Cardiac muscle cell (in vitro differentiated cells and primary cell): ENCODE data around the gene CUTC. TPM values are rescaled to one million over a fixed set of nuclear protein-coding genes. Genes with fewer than 3 reads are reported as not detected.

Source experiments
- DNase-seq, 2 donors: peaks; one replicate each; pipeline versions ENCODE4 v3.0.0 to v3.0.0-alpha.2; 2010 to 2017; ENCODE audit warnings: low read depth in 1 of 2, low spot score in 1 of 2
- H3K27ac ChIP-seq: fragments of 200-600 bp; sonication (generic); 2 replicates; pipeline ENCODE4 v1.5.1; 2016
- H3K27me3 ChIP-seq: fragments of 200-600 bp; sonication (generic); 2 replicates; pipeline ENCODE4 v1.6.0; 2016; ENCODE audit warnings: control low read depth
- H3K36me3 ChIP-seq: fragments of 200-600 bp; sonication (generic); 2 replicates; pipeline ENCODE4 v1.5.1; 2016; ENCODE audit warnings: control low read depth
- H3K4me1 ChIP-seq: fragments of 200-600 bp; sonication (generic); 2 replicates; pipeline ENCODE4 v1.8.1; 2017; ENCODE audit warnings: low read depth, mild to moderate bottlenecking, mixed run types
- H3K4me3 ChIP-seq: fragments of 200-600 bp; sonication (generic); 2 replicates; pipeline ENCODE4 v1.5.1; 2016; ENCODE audit warnings: mild to moderate bottlenecking
- H3K9me3 ChIP-seq: fragments of 200-600 bp; sonication (generic); 2 replicates; pipeline ENCODE4 v1.5.1; 2017; ENCODE audit warnings: low read depth, mild to moderate bottlenecking, control low read depth
- CTCF ChIP-seq: IDR thresholded peaks from 2 replicates; pipeline ENCODE4 v1.5.1; 2012; ENCODE audit warnings: low read depth, mild to moderate bottlenecking, low read length
- polyA plus RNA-seq: library from polyadenylated mRNA; unstranded; fragments of >200 nt; fragmentation: Nextera tagmentation; extraction: Ambion mirVana; gene quantifications from 2 replicates; pipeline ENCODE4 v1.2.1, GENCODE V29; 2016
- total RNA-seq: library from RNA; depleted of rRNA; stranded (reverse); fragments of >200 nt; gene quantifications from 2 replicates; pipeline ENCODE4 v1.2.3, GENCODE V29; 2016

Gene CUTC
- total and polyA plus RNA-seq, 2 experiments from 2014 or later, result 33.7 to 52.0 TPM

DNA sequence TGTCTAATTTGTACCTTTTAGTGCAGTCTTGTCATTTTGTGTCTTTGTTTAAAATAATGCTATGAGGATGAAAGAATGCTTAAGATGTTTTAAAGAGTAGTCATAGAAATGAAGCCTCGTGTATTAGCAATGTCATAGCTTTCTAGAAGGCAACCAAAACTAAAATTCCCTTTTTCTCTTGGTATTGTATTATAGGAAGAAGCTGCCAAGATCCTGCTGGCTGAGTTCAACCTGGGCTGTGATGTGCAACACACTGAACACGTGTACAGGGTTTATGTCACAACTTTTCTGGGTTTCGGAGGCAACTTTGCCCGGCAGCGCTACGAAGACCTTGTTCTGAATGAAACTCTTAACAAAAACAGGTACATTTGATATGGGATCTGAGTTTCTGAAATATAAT, 36.3 kb upstream of the CUTC start:
- Histone ChIP-seq H3K9me3 (no peaks in the 10 kb centered on the region), H3K27ac (no peak overlapping the region), H3K4me3 (no peak overlapping the region), H3K36me3 (peaks cover 18% of the 10 kb centered on the region), H3K4me1 (no peaks in the 10 kb centered on the region), H3K27me3 (no peaks in the 10 kb centered on the region)
- no peak for DNase-seq
- no peak for TF ChIP-seq CTCF

DNA sequence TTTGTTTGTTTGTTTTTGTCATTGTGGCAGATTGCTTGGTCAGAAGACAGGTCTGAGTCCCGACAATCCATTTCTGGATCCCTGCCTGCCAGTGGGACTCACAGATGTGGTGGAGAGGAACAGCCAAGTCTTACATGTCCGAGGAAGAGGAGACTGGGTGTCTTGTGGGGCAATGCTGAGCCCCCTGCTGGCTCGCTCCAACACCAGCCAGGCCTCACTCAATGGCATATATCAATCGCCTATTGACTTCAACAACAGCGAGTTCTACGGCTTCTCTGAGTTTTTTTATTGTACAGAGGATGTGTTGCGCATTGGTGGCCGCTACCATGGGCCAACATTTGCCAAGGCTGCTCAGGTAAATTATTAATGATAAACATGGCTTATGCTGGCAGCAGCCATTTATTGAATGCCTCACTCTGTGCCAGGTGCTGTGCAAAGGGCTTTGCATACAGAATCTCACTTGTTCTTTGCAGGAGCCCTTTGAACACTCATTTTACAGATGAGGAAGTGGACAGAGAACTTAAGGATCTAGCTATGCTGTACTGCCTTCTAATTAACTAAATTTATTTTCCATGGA, 33.4 kb upstream of the CUTC start:
- DNase-seq, result no peak
- Histone ChIP-seq H3K4me3 (no peak overlapping the region), H3K36me3 (peaks cover 29% of the 10 kb centered on the region), H3K27ac (no peak overlapping the region), H3K4me1 (no peaks in the 10 kb centered on the region), H3K9me3 (no peaks in the 10 kb centered on the region), H3K27me3 (no peaks in the 10 kb centered on the region)
- peak; percentile 18 for TF ChIP-seq CTCF

DNA sequence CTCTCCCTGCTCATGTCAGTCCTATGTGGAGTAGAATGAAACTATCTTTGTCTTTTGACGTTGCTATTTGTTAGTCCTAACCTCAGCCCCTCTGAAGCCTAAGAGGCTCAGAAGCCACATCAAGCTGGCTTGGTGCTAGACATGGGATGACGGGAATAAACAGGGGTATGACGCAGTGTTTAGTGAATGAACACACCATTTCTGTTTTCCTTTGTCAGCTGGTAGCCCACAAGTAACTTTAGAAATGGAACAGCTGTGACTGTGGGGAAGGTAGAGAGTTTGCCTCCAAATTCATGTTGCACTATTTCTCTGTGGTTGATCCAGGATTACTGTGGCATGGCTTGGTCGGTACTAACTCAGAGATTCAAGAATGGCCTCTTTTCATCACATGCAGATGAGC, 31.4 kb upstream of the CUTC start:
- Histone ChIP-seq H3K36me3 (peaks cover 32% of the 10 kb centered on the region), H3K9me3 (no peaks in the 10 kb centered on the region), H3K4me1 (no peaks in the 10 kb centered on the region), H3K4me3 (no peak overlapping the region), H3K27ac (no peak overlapping the region), H3K27me3 (no peaks in the 10 kb centered on the region)
- DNase-seq, result no peak
- TF ChIP-seq CTCF, result no peak

DNA sequence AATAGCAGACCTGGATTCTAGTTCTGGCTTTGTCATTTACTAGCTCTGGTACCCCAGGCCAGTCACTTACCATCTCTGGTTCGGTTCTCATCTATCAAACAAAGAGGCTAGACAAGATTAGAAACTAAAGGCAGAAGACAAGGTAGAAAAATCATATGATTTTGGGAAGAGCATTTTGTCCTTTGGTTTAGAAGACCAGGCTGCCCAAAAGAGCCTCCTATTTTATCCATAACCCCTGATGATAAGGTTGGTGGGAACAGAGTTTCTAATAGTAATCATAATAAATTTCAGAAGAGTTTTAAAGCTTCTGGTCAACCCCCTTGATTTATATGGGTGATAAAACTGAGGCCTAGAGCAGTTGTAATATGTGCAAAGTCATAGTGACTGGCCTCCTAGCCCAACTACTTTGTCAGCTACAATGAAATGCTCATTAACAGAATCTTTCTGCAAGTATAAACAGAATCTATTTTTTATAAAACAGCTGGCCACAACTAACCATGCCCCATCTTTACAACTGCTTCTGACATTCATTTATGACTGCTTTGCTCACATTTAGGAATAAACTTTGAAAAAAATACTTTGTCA, 23.5 kb upstream of the CUTC start:
- no peak for DNase-seq
- no peak for TF ChIP-seq CTCF
- no peak overlapping the region for H3K4me3 ChIP-seq
- no peaks in the 10 kb centered on the region for H3K27me3 ChIP-seq
- peaks cover 5% of the 10 kb centered on the region for H3K4me1 ChIP-seq
- H3K36me3 ChIP-seq, result peaks cover 3% of the 10 kb centered on the region
- no peaks in the 10 kb centered on the region for H3K9me3 ChIP-seq
- no peak overlapping the region for H3K27ac ChIP-seq

DNA sequence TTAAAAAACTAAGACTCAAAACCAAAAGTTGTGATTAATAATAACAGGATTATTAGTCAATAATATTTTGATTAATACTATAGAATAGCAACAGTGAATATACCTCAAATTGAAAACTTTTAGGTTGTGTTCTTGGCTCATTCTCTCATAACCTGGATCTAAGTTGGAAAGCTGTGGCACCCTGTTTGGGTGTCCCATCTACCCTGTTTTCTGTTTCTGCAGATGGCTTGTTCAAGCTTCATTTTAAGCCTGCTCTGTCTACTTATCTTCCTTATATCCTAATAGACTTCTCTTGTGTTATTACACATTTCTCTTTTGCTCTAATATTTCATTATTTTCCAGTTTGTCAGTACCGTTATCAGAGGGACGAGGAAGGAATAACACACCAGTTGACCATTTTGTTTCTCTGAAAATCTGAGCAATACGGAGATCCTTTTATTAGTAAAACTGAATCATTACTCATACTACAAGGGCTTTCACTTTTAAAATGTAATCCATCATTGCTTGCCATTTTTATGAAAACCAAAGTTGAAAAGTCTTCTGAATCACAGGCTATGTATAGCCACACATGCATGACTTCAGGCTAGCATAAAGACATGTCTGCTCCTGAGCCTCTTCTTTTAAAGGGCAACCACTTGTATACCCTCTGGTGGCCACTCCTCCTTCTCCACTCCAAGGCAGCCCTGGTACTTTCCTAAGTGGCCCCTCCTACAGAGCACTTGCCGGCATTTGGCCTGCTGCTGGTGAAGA, 22.4 kb upstream of the CUTC start:
- Histone ChIP-seq H3K27me3 (no peaks in the 10 kb centered on the region), H3K4me1 (peaks cover 5% of the 10 kb centered on the region), H3K27ac (peak overlapping the region; percentile 24), H3K9me3 (no peaks in the 10 kb centered on the region), H3K4me3 (no peak overlapping the region), H3K36me3 (peaks cover 5% of the 10 kb centered on the region)
- TF ChIP-seq CTCF, result no peak
- DNase-seq, result peak in 1 of 2 donors; percentile 73
